ENCODE data around the gene CACFD1. TPM values are rescaled to one million over a fixed set of nuclear protein-coding genes. Genes with fewer than 3 reads are reported as not detected.

CACFD1 gene
- total and polyA plus RNA-seq, 9 of the 15 experiments (the other 6 are each of a cell fraction or from before 2014, with no cell fraction given) = 0.11 to 1.4 (median 1.1) TPM; not detected in 2

DNA sequence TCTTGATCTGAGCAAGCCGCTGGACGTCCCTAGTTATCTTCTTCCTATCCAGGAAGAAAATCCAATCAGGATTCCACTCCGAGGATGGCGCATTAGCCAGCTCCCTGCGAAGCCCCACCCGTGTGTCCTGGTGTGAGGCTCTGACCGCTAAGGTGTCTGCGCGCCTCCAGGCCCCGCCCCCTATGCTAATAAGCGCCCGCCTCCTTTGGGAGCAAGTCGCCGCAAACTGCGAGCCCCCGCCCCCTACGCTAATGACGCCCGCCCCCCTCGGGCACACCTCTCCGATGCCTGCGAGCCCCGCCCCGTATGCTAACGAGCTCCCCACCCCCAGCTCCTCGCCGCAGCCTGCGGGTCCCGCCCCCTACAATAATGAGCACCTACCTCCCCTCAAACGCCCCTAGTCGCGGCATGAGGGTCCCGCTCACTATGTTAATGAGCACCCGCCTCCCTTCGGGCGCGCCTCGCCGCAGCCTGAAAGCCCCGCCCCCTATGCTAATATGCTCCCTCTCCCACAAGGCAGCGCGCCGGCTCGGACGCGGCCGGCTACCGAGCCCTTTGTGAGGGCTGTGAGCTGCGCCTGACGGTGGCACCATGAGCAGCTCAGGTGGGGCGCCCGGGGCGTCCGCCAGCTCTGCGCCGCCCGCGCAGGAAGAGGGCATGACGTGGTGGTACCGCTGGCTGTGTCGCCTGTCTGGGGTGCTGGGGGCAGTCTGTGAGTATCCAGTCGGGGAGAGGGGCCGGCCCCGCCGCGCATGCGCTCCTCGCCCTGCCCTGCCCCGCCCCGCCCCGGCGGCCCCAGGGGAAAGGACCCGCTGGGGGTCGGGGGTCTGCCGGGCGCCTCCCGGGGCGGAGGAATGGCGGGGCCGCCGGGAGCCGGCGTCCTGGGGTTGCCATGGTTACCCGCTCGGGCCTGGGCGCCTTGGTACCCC lies at the start of gene CACFD1 (continued):
- TF ChIP-seq, protein P1, sequence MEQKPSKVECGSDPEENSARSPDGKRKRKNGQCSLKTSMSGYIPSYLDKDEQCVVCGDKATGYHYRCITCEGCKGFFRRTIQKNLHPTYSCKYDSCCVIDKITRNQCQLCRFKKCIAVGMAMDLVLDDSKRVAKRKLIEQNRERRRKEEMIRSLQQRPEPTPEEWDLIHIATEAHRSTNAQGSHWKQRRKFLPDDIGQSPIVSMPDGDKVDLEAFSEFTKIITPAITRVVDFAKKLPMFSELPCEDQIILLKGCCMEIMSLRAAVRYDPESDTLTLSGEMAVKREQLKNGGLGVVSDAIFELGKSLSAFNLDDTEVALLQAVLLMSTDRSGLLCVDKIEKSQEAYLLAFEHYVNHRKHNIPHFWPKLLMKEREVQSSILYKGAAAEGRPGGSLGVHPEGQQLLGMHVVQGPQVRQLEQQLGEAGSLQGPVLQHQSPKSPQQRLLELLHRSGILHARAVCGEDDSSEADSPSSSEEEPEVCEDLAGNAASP (IDR thresholded peaks at IDR 0.05) = no peak
- no peak for TF ChIP-seq PURB (CRISPR knock-in tag; IDR thresholded peaks at IDR 0.05; ENCODE audit: low read depth)
- TF ChIP-seq SP1 (CRISPR knock-in tag; IDR thresholded peaks at IDR 0.05) = peak; percentile 81
- TF ChIP-seq POLR2AphosphoS5 (IDR thresholded peaks at IDR 0.05; ENCODE audit: control insufficient read depth, insufficient read depth, low read depth, low read length) = no peak
- TF ChIP-seq ATF1 (CRISPR knock-in tag; IDR thresholded peaks at IDR 0.05) = no peak
- peak; percentile 44 for TF ChIP-seq ATF1 (tag; IDR thresholded peaks at IDR 0.05)
- TF ChIP-seq RFX5 (IDR thresholded peaks at IDR 0.05; ENCODE audit: low read depth, low read length) = no peak
- TF ChIP-seq CC2D1A (IDR thresholded peaks at IDR 0.05) = no peak
- no peak for TF ChIP-seq PTTG1 (tag; IDR thresholded peaks at IDR 0.05; ENCODE audit: low read depth)
- TF ChIP-seq ZBTB7A (IDR thresholded peaks at IDR 0.05; ENCODE audit: borderline replicate concordance, control insufficient read depth, low read depth, low read length) = peak; percentile 92
- TF ChIP-seq ZNF143 (CRISPR knock-in tag; IDR thresholded peaks at IDR 0.05) = peak; percentile 82
- TF ChIP-seq, protein P2, sequence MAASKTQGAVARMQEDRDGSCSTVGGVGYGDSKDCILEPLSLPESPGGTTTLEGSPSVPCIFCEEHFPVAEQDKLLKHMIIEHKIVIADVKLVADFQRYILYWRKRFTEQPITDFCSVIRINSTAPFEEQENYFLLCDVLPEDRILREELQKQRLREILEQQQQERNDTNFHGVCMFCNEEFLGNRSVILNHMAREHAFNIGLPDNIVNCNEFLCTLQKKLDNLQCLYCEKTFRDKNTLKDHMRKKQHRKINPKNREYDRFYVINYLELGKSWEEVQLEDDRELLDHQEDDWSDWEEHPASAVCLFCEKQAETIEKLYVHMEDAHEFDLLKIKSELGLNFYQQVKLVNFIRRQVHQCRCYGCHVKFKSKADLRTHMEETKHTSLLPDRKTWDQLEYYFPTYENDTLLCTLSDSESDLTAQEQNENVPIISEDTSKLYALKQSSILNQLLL (CRISPR knock-in tag; IDR thresholded peaks at IDR 0.05; ENCODE audit: borderline replicate concordance) = no peak
- TF ChIP-seq E2F3 (CRISPR knock-in tag; IDR thresholded peaks at IDR 0.05) = no peak
- no peak for TF ChIP-seq ZNF263 (CRISPR knock-in tag; IDR thresholded peaks at IDR 0.05; ENCODE audit: borderline replicate concordance)
- no peak for TF ChIP-seq NCOA2 (IDR thresholded peaks at IDR 0.05; ENCODE audit: partially characterized antibody in 2 of 2)
- no peak for TF ChIP-seq ZNF785 (CRISPR knock-in tag; IDR thresholded peaks at IDR 0.05)
- no peak for TF ChIP-seq RUNX1 (IDR thresholded peaks at IDR 0.05; ENCODE audit: low read depth)
- TF ChIP-seq SLC30A9 (CRISPR knock-in tag; IDR thresholded peaks at IDR 0.05) = no peak
- TF ChIP-seq, protein P3, sequence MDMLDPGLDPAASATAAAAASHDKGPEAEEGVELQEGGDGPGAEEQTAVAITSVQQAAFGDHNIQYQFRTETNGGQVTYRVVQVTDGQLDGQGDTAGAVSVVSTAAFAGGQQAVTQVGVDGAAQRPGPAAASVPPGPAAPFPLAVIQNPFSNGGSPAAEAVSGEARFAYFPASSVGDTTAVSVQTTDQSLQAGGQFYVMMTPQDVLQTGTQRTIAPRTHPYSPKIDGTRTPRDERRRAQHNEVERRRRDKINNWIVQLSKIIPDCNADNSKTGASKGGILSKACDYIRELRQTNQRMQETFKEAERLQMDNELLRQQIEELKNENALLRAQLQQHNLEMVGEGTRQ (CRISPR knock-in tag; IDR thresholded peaks at IDR 0.05) = no peak
- peak; percentile 78 for TF ChIP-seq POLR2G (IDR thresholded peaks at IDR 0.05; ENCODE audit: low read depth, low read length)
- TF ChIP-seq NONO (IDR thresholded peaks at IDR 0.05; ENCODE audit: low read depth in 2 of 2, low read length in 1 of 2) = peak in 1 of 2 experiments; percentile 39; a peak in 1 of 4 replicates
- TF ChIP-seq ZNF274 (IDR thresholded peaks at IDR 0.05; ENCODE audit: borderline replicate concordance, low read depth, low read length) = no peak
- no peak for TF ChIP-seq POLR2B (IDR thresholded peaks at IDR 0.05; ENCODE audit: low read depth, partially characterized antibody)
- TF ChIP-seq NCOA6 (IDR thresholded peaks at IDR 0.05) = peak; percentile 74; the same call in 1 of the 2 replicates
- TF ChIP-seq GABPB2 (CRISPR knock-in tag; conservative IDR thresholded peaks at IDR 0.05) = no peak
